PC-3 (cell line): ENCODE measurements around the gene EIF4E2. TPM values are rescaled to one million over a fixed set of nuclear protein-coding genes. Genes with fewer than 3 reads are reported as not detected.

Experiments
- ATAC-seq: fragments of 200-7000 bp; cut with Tn5 transposase; 2 replicates; pipeline ENCODE4 v1.9.1; 2020; ENCODE audit warnings: mild to moderate bottlenecking, moderate library complexity
- BruUV-seq: library from RNA; stranded (reverse); fragments of 400-500 nt; replicated peaks from 2 replicates; lab custom pipeline; 2021; lab: Mats Ljungman, UMichigan
- CTCF ChIA-PET: fragments of 300-600 bp; sonication (Branson Sonifier 250); formaldehyde crosslinking; loops from one replicate; lab custom pipeline; 2022; ENCODE audit warnings: antibody characterized with exemption; lab: Charles Lee
- POLR2A ChIA-PET: fragments of 300-600 bp; sonication (Branson Sonifier 250); formaldehyde crosslinking; loops from one replicate; lab custom pipeline; 2022; ENCODE audit warnings: antibody characterized with exemption; ENCODE audit not compliant: unreplicated experiment; lab: Charles Lee
- DNase-seq: peaks from one replicate; pipeline ENCODE4 v3.0.0-alpha.2; 2015
- H2AFZ ChIP-seq: fragments of 300-600 bp; sonication (generic); 2 replicates; pipeline ENCODE4 v1.6.0; 2016; ENCODE audit warnings: antibody characterized with exemption, low read length
- H3F3A ChIP-seq: fragments of 300-600 bp; sonication (generic); one replicate; pipeline ENCODE4 v1.6.0; 2017; ENCODE audit warnings: antibody characterized with exemption, low read length, control low read depth, mild to moderate bottlenecking; ENCODE audit not compliant: unreplicated experiment
- H3K27ac ChIP-seq: fragments of 300-600 bp; sonication (generic); 2 replicates; pipeline ENCODE4 v1.5.1; 2016; ENCODE audit warnings: mild to moderate bottlenecking, low read length
- H3K27me3 ChIP-seq: fragments of 300-600 bp; sonication (generic); 2 replicates; pipeline ENCODE4 v1.6.1; 2016; ENCODE audit warnings: low read length, mixed read lengths
- H3K36me3 ChIP-seq: fragments of 300-600 bp; sonication (generic); 2 replicates; pipeline ENCODE4 v1.6.1; 2016; ENCODE audit warnings: low read depth, mixed run types, low read length, mixed read lengths
- H3K4me1 ChIP-seq: fragments of 300-600 bp; sonication (generic); 2 replicates; pipeline ENCODE4 v1.5.1; 2016; ENCODE audit warnings: low read length; ENCODE audit not compliant: insufficient read depth
- H3K4me2 ChIP-seq: fragments of 300-600 bp; sonication (generic); 2 replicates; pipeline ENCODE4 v1.6.0; 2016; ENCODE audit warnings: low read length
- H3K4me3 ChIP-seq: fragments of 300-600 bp; sonication (generic); 2 replicates; pipeline ENCODE4 v1.5.1; 2016; ENCODE audit warnings: mild to moderate bottlenecking, low read length, mixed read lengths
- H3K79me2 ChIP-seq: fragments of 300-600 bp; sonication (generic); 2 replicates; pipeline ENCODE4 v1.6.1; 2017; ENCODE audit warnings: low read length, mixed read lengths
- H3K9ac ChIP-seq: fragments of 300-600 bp; sonication (generic); 2 replicates; pipeline ENCODE4 v1.6.0; 2016; ENCODE audit warnings: mild to moderate bottlenecking, low read length
- H3K9me2 ChIP-seq: fragments of 300-600 bp; sonication (generic); replicated peaks from 2 replicates; pipeline ENCODE4 v1.6.1; 2016; ENCODE audit warnings: mixed run types, low read length, mixed read lengths
- H3K9me3 ChIP-seq: fragments of 300-600 bp; sonication (generic); 2 replicates; pipeline ENCODE4 v1.6.1; 2016; ENCODE audit warnings: low read length, mixed read lengths
- H4K20me1 ChIP-seq: fragments of 300-600 bp; sonication (generic); 2 replicates; pipeline ENCODE4 v1.6.1; 2016; ENCODE audit warnings: low read length, mixed read lengths
- EZH2 ChIP-seq: fragments of 300-600 bp; sonication (generic); IDR thresholded peaks from one replicate; pipeline ENCODE4 v1.6.1; 2017; ENCODE audit warnings: antibody characterized with exemption, mild to moderate bottlenecking, low read length; ENCODE audit not compliant: unreplicated experiment
- EZH2phosphoT487 ChIP-seq: fragments of 300-600 bp; sonication (generic); IDR thresholded peaks from 2 replicates; pipeline ENCODE4 v1.6.1; 2018; ENCODE audit warnings: mild to moderate bottlenecking, antibody characterized with exemption, low read length, borderline replicate concordance
- intact Hi-C: fragments of 100-400 bp; cut with micrococcal nuclease; formaldehyde crosslinking; loops from 2 replicates; pipeline ENCODE4 v1.9.0; 2023
- total RNA-seq: library from RNA; depleted of rRNA; stranded (reverse); fragments of >200 nt; gene quantifications from 2 replicates; pipeline ENCODE4 v1.2.3, GENCODE V29; 2014
- TF ChIP-seq, protein P1 (sequence below): fragments of 300-600 bp; sonication (generic); conservative IDR thresholded peaks from 2 replicates; pipeline ENCODE4 v1.5.1; 2017; ENCODE audit warnings: antibody characterized with exemption, low read depth, mild to moderate bottlenecking, low read length

The EIF4E2 gene
- total RNA-seq, 1 experiment from 2014 or later = 55.1 TPM

DNA sequence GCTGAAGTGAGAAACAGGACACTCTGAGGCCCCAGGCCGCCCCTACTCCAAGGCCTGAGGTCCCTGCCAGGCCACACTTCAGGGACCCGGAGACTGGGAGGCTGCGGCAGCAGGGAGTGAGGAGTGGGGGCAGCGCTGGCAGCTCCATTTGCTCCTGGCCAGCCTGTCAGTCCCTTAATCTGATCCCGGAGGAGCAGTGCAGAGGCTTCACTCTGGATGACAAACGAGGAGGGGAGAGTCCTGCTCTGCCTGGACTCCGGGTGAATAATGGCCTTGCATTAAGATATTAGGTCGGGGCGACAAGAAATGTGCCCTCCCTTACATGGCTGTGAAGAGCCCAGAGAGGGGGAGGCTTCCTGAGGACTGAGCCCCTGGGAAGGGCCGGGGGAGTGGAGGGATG lies 44.6 kb upstream of the EIF4E2 start:
- BruUV-seq = no TSS peak
- no peak overlapping the region for H3K27ac ChIP-seq
- H3K79me2 ChIP-seq = no peaks in the 10 kb centered on the region
- H3F3A ChIP-seq = no peaks in the 10 kb centered on the region
- no peak overlapping the region for H2AFZ ChIP-seq
- ATAC-seq (no peak), DNase-seq (no peak)
- H4K20me1 ChIP-seq = no peaks in the 10 kb centered on the region
- no peaks in the 10 kb centered on the region for H3K9me2 ChIP-seq
- H3K4me2 ChIP-seq = no peak overlapping the region
- POLR2A ChIA-PET = no interaction called here
- no peaks in the 10 kb centered on the region for H3K4me1 ChIP-seq
- CTCF ChIA-PET = no interaction called here
- H3K9ac ChIP-seq = no peak overlapping the region
- no peaks in the 10 kb centered on the region for H3K9me3 ChIP-seq
- no peaks in the 10 kb centered on the region for H3K36me3 ChIP-seq
- TF ChIP-seq, protein P1, sequence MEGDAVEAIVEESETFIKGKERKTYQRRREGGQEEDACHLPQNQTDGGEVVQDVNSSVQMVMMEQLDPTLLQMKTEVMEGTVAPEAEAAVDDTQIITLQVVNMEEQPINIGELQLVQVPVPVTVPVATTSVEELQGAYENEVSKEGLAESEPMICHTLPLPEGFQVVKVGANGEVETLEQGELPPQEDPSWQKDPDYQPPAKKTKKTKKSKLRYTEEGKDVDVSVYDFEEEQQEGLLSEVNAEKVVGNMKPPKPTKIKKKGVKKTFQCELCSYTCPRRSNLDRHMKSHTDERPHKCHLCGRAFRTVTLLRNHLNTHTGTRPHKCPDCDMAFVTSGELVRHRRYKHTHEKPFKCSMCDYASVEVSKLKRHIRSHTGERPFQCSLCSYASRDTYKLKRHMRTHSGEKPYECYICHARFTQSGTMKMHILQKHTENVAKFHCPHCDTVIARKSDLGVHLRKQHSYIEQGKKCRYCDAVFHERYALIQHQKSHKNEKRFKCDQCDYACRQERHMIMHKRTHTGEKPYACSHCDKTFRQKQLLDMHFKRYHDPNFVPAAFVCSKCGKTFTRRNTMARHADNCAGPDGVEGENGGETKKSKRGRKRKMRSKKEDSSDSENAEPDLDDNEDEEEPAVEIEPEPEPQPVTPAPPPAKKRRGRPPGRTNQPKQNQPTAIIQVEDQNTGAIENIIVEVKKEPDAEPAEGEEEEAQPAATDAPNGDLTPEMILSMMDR = no peak
- TF ChIP-seq EZH2phosphoT487 = no peak
- no peak for TF ChIP-seq EZH2
- peaks cover 23% of the 10 kb centered on the region for H3K27me3 ChIP-seq
- H3K4me3 ChIP-seq = no peak overlapping the region
- intact Hi-C loops = no loop called here

DNA sequence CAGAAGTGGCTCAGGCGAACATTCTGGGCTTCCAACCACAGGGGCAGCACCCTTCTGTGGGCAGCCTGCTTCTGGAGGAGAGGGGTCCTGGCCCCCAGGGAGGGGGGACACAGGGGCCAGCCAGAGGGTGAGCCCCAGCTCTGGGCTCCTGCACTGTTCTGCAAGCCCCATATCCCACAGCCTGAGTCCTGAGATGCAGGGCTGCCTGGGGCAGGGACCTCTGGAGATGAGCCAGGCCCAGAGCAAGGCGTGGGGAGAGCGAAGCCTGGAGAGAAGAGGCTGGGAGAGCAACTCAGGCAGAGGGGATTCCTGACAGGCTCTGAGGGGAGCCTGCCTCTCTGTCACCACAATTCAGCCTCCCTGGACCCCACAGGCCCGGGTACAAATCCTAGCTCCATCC lies 43.8 kb upstream of the EIF4E2 start:
- Histone ChIP-seq H3K4me3 (no peak overlapping the region), H3K9me3 (no peaks in the 10 kb centered on the region), H3K4me2 (no peak overlapping the region), H2AFZ (no peak overlapping the region), H3K27me3 (peaks cover 23% of the 10 kb centered on the region), H3K9ac (no peak overlapping the region), H3K27ac (no peak overlapping the region), H3K9me2 (no peaks in the 10 kb centered on the region), H4K20me1 (no peaks in the 10 kb centered on the region), H3K4me1 (no peaks in the 10 kb centered on the region), H3K36me3 (no peaks in the 10 kb centered on the region), H3F3A (no peaks in the 10 kb centered on the region), H3K79me2 (no peaks in the 10 kb centered on the region)
- no peak for ATAC-seq
- TF ChIP-seq, protein P1 = no peak
- TF ChIP-seq EZH2phosphoT487 (no peak), EZH2 (no peak)
- CTCF ChIA-PET = no interaction called here
- DNase-seq = no peak
- POLR2A ChIA-PET = no interaction called here
- no TSS peak for BruUV-seq
- intact Hi-C loops = no loop called here

DNA sequence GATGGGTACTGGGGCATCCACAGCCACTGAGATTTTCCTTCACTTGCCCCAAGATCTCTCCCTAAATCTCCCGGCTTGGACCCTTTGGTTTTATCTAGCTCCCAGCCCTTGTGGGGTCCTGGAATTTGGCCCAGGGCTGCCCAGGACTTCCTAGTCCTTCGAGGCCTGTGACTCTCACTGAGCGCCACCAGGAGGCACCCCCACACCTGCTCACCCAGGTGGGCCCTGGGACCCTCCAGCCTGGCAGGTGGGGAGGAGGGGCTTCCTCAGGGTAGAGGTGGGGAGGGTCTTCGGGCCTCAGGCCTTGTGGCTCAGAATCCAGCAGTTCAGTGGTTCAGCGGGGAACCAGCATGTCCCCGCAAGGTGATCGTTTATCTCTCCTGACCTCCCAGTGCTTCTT lies 42.2 kb upstream of the EIF4E2 start:
- no peaks in the 10 kb centered on the region for H3F3A ChIP-seq
- no peaks in the 10 kb centered on the region for H3K79me2 ChIP-seq
- intact Hi-C loops = no loop called here
- TF ChIP-seq EZH2phosphoT487 = no peak
- TF ChIP-seq, protein P1 = no peak; the same call in 1 of the 2 replicates
- TF ChIP-seq EZH2 = no peak
- no peak for ATAC-seq
- H4K20me1 ChIP-seq = no peaks in the 10 kb centered on the region
- no peak overlapping the region for H3K4me3 ChIP-seq
- no peak overlapping the region for H3K9ac ChIP-seq
- no peaks in the 10 kb centered on the region for H3K36me3 ChIP-seq
- H3K4me2 ChIP-seq = no peak overlapping the region
- DNase-seq = no peak
- H3K9me2 ChIP-seq = no peaks in the 10 kb centered on the region
- no TSS peak for BruUV-seq
- ChIA-PET CTCF (no interaction called here), POLR2A (no interaction called here)
- H3K27ac ChIP-seq = no peak overlapping the region
- H2AFZ ChIP-seq = no peak overlapping the region
- H3K9me3 ChIP-seq = no peaks in the 10 kb centered on the region
- peaks cover 20% of the 10 kb centered on the region for H3K27me3 ChIP-seq
- H3K4me1 ChIP-seq = no peaks in the 10 kb centered on the region
